BE2C (cell line): ENCODE results near the gene DOCK11.

Experiments
- DNase-seq: peaks from one replicate; pipeline ENCODE4 v3.0.0-alpha.2; 2020
- H3K27me3 ChIP-seq: fragments of 250-450 bp; sonication (Bioruptor Pico); 2 replicates; pipeline ENCODE4 v1.5.1; 2020; ENCODE audit warnings: mild to moderate bottlenecking
- H3K36me3 ChIP-seq: fragments of 250-450 bp; sonication (Bioruptor Pico); 2 replicates; pipeline ENCODE4 v1.5.1; 2020; ENCODE audit warnings: mild to moderate bottlenecking
- H3K4me1 ChIP-seq: fragments of 250-450 bp; sonication (Bioruptor Pico); 2 replicates; pipeline ENCODE4 v1.5.1; 2020
- H3K4me3 ChIP-seq: 2 replicates; pipeline ENCODE4 v1.5.1; 2011; ENCODE audit warnings: low read depth, low read length
- H3K9me3 ChIP-seq: fragments of 250-450 bp; sonication (Bioruptor Pico); 2 replicates; pipeline ENCODE4 v1.5.1; 2020
- TF ChIP-seq, protein P1 (sequence below): IDR thresholded peaks from 2 replicates; pipeline ENCODE4 v1.5.1; 2012; ENCODE audit warnings: mild to moderate bottlenecking, low read depth, low read length

Gene DOCK11

DNA sequence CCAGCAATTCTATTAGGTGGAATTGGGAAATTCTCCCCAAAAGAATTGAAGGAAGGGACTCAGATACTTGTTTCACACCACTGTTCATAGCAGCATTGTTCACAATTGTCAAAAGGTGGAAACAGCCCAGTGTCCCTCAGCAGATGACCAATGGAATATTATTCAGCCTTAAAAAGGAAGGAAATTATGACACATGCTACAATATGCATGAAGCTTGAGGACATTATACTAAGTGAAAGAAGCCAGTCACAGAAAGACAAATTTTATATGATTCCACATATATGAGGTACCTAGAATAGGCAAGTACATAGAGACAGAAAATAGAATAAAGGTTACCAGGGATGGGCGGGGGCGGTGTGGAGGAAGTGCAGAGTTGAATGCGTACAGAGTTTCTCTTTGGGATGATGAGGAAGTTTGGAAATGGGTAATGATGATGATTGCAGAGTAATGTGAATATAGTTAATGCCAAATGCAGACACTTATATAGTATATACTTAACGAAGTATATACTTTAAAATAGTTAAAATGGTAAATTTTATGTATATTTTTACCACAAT lies 29.6 kb downstream of the DOCK11 start:
- TF ChIP-seq, protein P1, sequence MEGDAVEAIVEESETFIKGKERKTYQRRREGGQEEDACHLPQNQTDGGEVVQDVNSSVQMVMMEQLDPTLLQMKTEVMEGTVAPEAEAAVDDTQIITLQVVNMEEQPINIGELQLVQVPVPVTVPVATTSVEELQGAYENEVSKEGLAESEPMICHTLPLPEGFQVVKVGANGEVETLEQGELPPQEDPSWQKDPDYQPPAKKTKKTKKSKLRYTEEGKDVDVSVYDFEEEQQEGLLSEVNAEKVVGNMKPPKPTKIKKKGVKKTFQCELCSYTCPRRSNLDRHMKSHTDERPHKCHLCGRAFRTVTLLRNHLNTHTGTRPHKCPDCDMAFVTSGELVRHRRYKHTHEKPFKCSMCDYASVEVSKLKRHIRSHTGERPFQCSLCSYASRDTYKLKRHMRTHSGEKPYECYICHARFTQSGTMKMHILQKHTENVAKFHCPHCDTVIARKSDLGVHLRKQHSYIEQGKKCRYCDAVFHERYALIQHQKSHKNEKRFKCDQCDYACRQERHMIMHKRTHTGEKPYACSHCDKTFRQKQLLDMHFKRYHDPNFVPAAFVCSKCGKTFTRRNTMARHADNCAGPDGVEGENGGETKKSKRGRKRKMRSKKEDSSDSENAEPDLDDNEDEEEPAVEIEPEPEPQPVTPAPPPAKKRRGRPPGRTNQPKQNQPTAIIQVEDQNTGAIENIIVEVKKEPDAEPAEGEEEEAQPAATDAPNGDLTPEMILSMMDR, result no peak
- Histone ChIP-seq H3K4me3 (no peak overlapping the region), H3K27me3 (no peaks in the 10 kb centered on the region), H3K4me1 (no peaks in the 10 kb centered on the region), H3K9me3 (no peaks in the 10 kb centered on the region), H3K36me3 (no peaks in the 10 kb centered on the region)
- DNase-seq, result no peak

DNA sequence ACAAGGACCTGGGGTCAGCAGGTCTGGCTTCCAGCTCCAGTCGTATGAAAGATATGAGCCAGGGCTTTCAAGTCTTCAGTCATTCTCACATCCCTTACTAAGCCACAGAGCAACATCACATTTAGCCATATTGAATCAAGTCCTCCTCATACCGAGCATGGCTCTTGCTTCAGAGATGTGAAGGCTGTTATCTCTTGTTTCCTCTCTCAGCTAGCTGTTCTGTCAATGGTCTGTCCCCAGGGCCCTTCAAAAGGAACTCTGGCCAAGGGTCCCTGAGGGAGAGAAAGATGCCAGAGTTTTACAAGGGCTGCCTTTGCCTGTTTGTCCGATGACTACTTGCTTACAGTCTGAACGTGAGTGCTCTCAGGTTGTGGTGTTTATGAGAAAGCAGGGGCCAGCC lies 30.5 kb downstream of the DOCK11 start:
- Histone ChIP-seq H3K36me3 (no peaks in the 10 kb centered on the region), H3K9me3 (no peaks in the 10 kb centered on the region), H3K4me1 (no peaks in the 10 kb centered on the region), H3K4me3 (no peak overlapping the region), H3K27me3 (no peaks in the 10 kb centered on the region)
- DNase-seq, result peak; percentile 25
- TF ChIP-seq, protein P1, result no peak

- Histone ChIP-seq H3K4me3 (no peak overlapping the region), H3K36me3 (no peaks in the 10 kb centered on the region), H3K27me3 (no peaks in the 10 kb centered on the region), H3K4me1 (no peaks in the 10 kb centered on the region), H3K9me3 (no peaks in the 10 kb centered on the region)
- no peak for DNase-seq
- TF ChIP-seq, protein P1, result no peak
Observed at GRCh38 chrX:118528071-118528737, 32.6 kb downstream of the DOCK11 start.

GRCh38 chrX:118530219-118530911 lies 34.8 kb downstream of the DOCK11 start:
- H3K4me1 ChIP-seq, result no peaks in the 10 kb centered on the region
- TF ChIP-seq, protein P1, result no peak
- H3K36me3 ChIP-seq, result no peaks in the 10 kb centered on the region
- no peak overlapping the region for H3K4me3 ChIP-seq
- no peak for DNase-seq
- H3K27me3 ChIP-seq, result no peaks in the 10 kb centered on the region
- no peaks in the 10 kb centered on the region for H3K9me3 ChIP-seq

DNA sequence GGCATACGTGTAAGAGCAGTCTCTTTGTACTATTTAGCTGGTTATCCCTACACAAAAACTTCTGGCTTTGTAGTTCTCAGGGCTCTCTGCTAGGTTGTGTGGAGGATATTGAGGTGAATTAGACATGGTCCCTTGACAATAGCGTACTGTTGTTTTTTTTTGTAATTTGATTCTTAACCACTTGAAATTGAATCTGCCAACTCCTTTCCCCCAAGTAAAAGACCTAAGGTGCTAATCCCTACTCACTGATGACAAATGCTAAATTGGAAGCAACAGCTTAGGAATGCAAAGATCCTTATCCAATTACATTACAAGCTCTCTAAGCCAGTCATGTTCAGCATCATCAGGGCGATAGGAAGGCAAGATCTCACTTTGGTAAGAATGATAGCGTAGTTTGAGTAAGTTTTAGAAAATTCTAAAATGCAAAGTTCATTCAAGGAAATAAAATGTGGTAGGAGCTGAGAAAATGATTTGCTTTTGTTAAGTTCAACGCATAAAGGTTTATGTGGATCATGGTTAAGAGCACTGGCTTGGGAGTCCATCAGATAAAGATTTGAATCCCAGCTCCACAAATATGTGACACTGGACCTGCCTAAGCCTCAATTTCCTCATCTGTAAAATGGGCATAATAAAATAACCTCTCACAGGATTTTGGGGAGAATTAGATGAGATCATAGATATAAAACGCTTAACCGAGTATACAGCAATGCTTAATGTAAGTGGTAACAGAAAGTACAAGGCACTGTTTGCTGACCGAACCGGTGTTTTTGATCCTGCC lies 39.3 kb downstream of the DOCK11 start:
- Histone ChIP-seq H3K9me3 (no peaks in the 10 kb centered on the region), H3K27me3 (no peaks in the 10 kb centered on the region), H3K4me3 (no peak overlapping the region), H3K36me3 (no peaks in the 10 kb centered on the region), H3K4me1 (no peaks in the 10 kb centered on the region)
- no peak for DNase-seq
- TF ChIP-seq, protein P1, result no peak
